ENCODE results near the gene CELA3A. TPM values are rescaled to one million over a fixed set of nuclear protein-coding genes. Genes with fewer than 3 reads are reported as not detected.

The CELA3A gene
- total RNA-seq: not detected in 2 replicates

GRCh38 chr1:22001409-22001808 is at the start of gene CELA3A:
TSS of gene CELA3A (plus strand) at chr1:22001657. CDS start at chr1:22001675, 18 bp downstream.

GRCh38 chr1:21976703-21977239 is 24.7 kb upstream of the CELA3A start, which contains the start of gene CELA3B:
TSS of gene CELA3B (plus strand) at chr1:21977022. CDS start at chr1:21977040, 18 bp downstream.

GRCh38 chr1:22052115-22053016 is 50.9 kb downstream of the CELA3A start, which contains the start of gene CDC42:
TSS of gene CDC42 (plus strand) at chr1:22052709. CDS start at chr1:22078479, 25,770 bp downstream.

Small RNAs within 50 kb of the gene (small RNA-seq; reads per million reads assigned to genes)
- gene RN7SL186P (not detected), gene RN7SL386P (not detected), gene RNU6-1022P (not detected), gene RNU6-776P (not detected)

Other genes starting within 250 kb of the CELA3A start
- 35.9 and 36.9 TPM in 2 replicates for gene USP48, start 218.5 kb upstream of the CELA3A start, total RNA-seq
- 0.11 and 0.39 TPM in 2 replicates for gene LDLRAD2, start 189.4 kb upstream of the CELA3A start, total RNA-seq
- gene HSPG2, start 64.3 kb upstream of the CELA3A start, total RNA-seq: 281 and 358 TPM in 2 replicates
- not detected in 2 replicates for gene CELA3B, start 24.6 kb upstream of the CELA3A start, total RNA-seq
- gene CDC42, start 51.1 kb downstream of the CELA3A start, total RNA-seq: 239 and 615 TPM in 2 replicates
- gene WNT4, start 141.4 kb downstream of the CELA3A start, total RNA-seq: not detected in 2 replicates

Data from placental epithelial cell (primary cell).